HG02938 (cell line): ENCODE results near the gene STAU1.
"Not testable (repeated sequence)": the region's sequence is repeated elsewhere in the genome, so short reads cannot be mapped to it uniquely, and the experiment has no call there.

Experiments used
- ATAC-seq: cut with Tn5 transposase; IDR thresholded peaks from one replicate; pipeline ENCODE4 v1.9.1; 2021; ENCODE audit warnings: mild to moderate bottlenecking, moderate library complexity; ENCODE audit not compliant: unreplicated experiment

Gene STAU1

DNA sequence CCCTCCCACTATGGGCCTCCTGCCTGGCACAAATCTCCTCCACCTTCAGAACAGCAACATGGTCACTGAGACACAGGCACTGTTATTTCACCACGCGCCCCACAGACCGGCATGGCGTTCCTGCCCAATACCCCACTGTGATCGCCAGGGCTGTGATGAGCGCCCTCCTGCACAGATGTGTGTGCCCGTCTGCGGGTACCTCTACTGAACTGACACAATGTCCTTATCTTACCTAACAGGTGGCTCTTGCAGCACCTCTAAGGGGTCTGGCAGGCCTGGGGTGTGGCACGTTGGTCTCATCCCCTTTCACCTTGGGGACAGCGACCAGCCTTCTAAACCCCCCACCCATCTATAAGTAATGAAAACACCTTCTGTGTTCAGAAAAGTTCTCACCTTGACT lies 64.2 kb downstream of the STAU1 start:
- ATAC-seq = no peak

DNA sequence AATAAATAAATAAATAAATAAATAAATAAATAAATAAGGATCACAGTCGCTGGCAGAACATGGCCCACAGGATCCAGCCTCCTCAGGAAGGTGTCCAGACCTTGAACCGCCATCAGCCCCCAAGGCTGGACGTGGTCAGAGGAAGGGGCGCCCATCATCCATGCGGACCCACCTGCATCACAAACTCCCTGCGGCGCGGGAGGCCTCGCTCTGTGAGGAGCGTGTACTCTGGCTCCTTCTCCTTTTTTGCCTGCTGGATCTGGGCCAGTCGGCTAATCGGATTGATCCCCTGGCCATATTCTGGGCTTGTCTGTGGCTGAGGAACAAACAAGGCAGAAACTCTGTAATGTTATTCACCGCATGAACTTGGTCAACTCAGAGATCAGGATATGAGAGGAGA lies 65.2 kb downstream of the STAU1 start:
- no peak for ATAC-seq

DNA sequence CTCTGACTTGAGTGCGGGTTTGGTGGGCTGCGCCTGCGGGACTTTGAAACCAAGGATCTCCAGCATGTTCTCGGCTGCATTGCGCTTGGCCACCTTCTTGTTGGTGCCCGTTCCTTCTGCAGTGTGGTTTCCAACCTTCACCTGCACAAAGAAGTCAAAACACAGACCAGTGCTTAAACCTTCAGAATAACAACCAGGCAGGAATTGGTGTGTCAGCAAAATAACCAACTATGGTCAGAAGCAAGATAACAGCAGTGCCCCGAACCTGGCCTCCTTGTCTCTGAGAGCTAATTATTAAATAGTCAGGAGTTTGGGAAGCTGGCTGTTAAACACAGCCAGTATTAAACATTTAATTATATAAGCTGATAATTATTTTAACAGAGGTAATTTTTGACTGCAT lies 68.1 kb downstream of the STAU1 start:
- no peak for ATAC-seq

DNA sequence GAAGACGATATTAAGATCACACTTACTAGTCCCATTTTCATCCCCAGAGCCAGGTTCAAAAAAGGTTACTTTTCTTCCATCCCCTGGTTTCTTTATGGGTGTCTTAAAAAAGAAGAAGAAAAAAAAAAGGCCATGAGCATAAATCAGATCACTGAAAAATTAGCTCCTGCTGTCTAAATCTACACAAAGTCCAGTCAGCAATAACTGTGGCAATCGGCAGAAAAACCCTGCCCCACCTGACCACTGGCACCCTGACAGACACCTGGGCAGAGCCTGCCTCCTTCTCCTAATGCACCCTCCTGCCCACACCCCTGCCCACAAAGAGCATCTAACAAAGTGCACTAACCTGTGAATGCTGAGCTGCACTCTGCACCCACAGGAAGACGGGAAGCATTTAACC lies 69.8 kb downstream of the STAU1 start:
- ATAC-seq = no peak

DNA sequence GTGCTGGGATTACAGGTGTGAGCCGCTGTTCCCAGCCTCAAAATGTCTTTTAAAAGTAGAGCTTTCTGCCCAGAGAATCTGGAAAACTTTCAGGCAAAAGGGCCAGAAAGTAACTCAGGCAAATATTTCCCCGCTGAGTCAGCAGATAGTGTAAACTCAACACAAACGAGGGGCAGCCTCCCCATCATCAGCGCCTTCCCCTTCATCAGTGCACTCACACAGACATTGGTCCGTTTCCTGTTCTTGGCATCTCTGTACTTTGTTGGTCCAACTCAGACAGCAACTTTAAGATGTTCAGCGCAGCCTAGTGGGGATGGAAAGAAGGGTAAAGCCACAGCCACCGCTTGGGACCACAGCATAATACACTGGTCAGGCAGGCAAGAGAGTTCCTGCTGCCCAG lies 72.6 kb downstream of the STAU1 start:
- ATAC-seq = no peak

DNA sequence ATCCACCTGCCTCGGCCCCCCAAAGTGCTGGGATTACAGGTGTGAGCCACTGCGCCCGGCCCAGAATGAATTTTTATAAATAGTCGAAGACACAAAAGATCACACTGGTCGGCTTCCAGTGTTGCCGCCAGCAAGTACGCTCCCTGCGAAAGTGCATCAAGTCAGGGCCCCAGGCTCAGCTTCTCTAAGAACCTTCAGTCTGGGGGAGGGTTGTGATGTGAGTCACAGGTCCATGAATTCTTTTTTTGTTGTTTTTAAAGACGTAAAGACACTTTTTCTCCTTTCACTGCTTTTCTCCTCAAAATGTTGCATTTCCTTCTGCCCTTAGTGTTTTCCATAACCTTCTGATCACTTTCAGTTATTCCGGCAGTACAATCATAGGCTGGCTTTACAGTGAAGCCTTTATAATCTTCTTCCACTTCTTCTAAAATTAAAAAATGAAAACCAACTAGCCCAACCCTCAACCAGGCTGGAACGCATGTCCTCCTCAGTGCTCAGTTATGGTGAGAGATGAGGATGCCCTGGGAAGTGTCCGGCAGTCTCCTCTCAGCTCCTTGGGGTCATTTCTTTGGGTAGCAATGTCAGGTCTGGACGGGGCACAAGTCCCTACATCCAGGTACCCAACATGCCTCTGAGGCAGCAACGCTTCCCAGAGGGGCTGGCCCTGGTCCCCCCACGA lies 75.4 kb downstream of the STAU1 start:
- ATAC-seq = no peak

DNA sequence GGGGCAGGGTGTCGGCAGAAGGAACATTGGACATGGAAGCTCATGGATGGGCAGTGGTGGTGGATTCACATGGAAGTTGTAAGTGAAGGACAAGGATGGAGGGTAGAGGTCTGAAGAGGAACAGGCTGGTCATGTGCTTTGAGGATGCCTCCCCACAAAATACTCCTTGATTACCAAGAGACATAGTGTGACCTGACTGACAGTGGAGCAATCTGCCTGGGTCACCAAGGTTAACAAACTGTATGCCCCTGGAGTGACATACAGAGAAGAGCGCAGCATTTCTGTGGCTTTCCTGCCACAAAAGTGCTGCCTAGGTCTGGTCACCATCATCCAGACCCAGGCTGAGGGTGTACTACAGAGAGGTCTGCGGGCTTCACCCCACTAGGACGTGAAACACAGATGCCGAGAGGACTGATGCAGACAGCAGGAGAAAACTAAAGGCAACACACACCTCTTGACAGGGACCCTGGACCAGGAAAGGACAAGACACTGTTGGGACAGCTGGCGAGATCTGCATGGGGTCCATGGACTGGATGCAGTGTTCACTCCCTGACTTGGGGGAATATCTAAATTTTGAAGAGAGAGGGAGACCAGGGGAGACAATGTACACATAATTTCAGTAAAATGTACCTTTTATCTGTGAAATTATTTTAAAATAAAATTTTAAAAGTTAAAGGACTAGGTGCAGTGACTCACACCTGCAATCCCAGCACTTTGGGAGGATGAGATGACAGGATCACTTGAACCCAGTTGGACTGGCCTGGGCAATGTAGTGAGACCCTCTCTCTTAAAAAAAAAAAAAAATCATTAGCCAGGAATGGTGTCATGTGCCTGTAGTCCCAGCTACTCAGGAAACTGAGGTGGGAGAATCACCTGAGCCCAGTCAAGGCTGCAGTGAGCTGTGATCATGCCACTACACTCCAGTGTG lies 77.1 kb downstream of the STAU1 start:
- no peak for ATAC-seq

DNA sequence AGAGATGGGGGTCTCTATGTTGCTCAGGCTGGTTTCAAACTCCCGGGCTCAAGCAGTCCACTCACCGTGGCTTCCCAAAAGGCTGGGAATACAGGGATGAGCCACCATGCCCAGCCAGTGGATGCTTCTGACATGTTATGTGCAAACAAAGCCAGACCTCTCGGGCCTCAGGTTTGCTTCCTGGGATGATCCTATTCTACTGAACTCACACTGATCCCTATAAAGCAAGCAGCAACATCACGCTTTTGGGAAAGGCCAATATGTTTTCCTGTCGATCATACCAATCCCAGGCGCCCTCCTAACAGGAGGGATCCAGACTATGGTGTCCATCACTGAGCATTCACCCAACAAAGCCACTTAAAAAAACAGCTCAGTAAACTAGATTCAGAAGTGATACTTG lies 81.8 kb downstream of the STAU1 start:
- no peak for ATAC-seq

DNA sequence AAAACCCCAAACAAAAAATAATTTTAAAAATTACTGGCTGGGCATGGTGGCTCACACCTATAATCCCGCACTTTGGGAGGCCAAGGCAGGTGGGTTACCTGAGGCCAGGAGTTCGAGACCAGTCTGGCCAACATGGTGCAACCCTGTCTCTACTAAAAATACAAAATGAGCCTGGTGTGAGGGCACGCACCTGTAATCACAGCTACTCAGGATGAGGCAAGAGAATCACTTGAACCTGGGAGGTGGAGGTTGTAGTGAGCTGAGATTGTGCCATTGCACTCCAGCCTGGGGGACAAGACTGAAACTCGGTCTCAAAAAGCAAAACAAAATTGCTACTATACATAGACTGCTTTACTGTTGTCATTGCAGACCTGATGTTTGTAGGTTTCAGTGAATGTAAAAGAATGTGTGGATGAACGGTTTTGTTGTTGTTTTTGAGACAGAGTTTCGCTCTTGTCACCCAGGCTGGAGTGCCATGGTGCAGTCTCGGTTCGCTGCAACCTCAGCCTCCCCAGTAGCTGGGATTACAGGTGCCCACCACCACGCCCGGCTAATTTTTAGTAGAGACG lies 83.1 kb downstream of the STAU1 start:
- ATAC-seq = not testable (repeated sequence)

DNA sequence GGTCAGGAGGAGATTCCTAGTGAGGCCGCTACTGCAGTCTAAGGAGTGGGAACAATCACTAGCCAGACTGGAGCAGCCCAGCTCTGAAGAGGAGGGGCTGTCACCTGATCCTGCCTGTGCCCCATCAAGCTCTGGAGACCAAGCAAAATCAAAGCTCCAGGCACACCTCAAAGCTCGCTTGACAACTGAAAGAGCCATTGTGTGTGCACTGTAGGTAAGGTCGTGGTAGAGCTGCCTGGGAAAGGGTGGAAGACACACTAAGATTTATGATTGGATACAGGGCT lies 83.8 kb downstream of the STAU1 start:
- ATAC-seq = no peak

DNA sequence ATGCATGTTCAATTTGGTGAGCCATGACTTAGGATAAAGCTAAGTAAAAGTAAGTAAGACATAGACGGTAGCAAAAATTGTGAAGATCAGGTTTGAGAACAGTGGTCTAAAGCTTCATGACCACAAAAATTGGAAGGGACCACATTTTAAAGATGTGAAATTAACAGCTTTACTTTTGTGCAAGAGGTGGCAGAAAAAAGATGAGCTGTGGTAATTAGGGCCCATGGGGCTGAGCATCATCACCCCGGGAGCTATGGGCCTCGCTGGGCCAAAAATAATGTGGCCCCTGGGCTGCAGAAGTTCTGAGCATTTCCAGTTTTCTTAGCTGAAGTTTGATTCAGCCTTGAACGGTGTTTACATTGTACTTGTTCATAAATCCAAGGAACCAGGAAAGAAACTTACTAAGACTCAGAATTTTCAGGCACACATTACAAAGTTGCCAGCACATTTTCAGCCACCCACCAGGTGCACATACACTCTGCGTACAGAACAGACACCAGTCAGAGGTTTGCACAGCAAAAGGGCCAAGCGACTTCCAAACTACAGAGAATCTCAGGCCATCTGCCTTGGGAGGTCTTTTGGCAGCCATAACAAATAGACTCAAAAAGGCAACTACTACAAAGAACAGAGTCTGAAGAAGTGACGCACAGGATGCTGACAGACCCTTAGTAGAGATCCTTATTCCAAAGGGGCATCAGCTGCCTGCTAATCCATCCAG lies 84.3 kb downstream of the STAU1 start:
- ATAC-seq = no peak

DNA sequence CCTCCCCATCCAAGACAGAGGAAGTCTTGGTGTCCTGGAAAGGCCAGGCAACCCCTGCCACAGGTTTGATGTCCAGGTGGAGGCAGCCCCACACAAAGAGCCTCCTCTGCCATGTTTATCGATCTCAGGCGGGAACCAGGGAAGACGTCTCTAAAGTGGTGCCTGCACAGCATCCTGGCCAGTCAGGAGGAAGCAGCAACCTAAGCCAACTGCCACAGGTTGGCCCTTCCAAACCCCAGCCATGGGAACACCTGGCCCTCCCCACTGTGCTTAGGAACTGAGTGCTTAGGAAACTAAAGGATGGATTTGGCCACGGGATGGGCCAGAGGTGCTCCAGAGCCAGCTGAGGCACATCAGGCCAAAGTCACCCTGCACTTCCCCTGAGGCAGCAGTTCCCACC lies 85.1 kb downstream of the STAU1 start:
- ATAC-seq = no peak

DNA sequence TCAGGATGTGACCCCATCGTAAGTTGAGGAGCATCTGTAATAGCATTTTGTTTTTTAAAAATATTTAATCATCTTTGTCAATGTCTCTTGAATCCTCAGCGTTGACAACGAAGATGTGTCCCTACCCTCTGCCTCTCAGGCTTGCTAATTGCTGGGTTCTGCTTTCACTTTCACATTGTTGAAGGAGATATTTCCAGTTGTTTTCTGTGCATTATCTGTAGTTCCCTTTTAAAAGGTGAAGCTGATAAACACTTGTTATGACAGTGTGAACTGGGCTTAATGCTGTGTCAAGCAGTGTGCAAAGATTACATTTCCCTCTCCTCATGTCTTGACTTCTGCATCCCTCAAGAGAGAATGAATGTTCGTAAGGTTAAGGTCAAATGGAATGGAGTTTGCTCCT lies 87.2 kb downstream of the STAU1 start:
- no peak for ATAC-seq

DNA sequence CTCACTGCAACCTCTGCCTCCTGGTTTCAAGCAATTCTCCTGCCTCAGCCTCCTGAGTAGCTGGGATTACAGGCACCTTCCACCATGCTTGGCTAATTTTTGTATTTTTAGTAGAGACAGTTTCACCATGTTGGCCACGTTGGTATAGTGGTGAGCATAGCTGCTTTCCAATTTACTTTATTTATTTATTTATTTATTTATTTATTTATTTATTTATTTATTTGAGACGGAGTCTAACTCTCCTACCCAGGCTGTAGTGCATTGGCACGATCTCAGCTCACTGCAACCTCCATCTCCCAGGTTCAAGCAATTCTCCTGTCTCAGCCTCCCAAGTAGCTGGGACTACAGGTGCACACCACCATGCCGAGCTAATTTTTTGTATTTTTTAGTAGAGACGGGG lies 87.8 kb downstream of the STAU1 start:
- not testable (repeated sequence) for ATAC-seq

DNA sequence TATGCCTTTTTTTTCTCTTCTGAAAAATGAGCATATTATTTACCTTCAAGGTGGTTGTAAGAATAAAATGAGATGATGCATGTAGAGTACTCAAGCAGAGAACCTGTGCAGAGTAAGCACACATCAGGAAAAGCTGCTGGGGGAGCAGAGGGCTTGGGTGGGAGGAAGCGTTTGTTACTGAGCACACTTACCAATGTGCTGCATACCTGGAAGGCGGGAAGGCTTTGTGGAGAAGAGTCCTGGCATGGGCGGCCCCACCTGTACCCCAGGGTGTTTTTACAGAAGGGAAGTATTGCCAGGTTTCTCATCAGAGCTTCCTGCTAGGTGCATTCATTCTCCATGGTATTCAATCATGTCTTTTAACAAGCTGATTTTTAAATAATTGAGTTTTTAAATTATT lies 89.1 kb downstream of the STAU1 start:
- ATAC-seq = no peak

DNA sequence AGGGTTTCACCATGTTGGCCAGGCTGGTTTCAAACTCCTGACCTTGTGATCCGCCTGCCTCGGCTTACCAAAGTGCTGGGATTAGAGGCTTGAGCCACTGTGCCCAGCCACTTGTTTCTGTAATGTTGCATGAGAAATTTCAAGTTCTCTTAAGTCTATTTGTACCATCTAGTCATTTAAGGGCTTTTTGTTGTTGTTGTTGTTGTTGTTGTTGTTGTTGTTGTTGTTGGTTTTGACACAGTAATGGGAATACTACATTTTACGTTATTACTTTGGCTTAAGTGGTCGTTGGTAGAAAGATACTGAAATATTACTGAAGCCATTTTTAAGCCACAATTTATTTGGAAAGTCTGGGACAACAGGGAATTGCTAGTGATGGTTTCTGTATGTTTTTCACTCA lies 90.0 kb downstream of the STAU1 start:
- ATAC-seq = no peak

DNA sequence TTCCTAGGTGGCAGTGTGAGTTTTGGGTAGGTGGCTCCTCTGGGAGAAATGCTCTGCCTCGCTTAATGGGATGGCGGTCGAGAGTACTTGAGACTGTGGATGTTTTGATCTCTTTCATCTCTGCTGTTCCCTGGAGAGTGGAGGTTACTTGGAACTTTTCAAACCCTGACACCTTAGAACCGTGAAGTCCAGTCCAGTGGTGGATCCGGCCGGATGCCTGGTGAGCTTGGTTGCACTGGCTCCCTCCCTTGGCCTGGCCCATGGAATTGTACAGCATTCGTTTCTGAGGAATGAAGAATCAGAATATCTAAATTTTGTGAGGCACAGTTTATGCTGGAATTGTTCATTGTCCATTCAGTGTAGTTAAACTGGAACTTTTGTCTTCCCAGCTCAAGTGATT lies 91.0 kb downstream of the STAU1 start:
- no peak for ATAC-seq

DNA sequence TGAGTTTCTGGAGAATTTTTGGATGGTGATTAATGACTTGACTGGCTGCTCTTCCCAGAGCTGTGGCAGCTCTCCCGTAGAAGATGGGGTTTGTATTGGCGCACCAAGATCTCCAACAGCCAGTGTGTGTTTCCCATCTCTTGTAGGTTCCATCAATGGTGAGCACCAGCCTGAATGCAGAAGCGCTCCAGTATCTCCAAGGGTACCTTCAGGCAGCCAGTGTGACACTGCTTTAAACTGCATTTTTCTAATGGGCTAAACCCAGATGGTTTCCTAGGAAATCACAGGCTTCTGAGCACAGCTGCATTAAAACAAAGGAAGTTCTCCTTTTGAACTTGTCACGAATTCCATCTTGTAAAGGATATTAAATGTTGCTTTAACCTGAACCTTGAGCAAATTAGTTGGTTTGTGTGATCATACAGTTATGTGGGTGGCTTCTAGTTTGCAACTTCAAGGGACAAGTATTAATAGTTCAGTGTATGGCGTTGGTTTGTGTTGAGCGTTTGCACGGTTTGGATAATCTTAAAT lies 91.9 kb downstream of the STAU1 start:
- ATAC-seq = no peak

DNA sequence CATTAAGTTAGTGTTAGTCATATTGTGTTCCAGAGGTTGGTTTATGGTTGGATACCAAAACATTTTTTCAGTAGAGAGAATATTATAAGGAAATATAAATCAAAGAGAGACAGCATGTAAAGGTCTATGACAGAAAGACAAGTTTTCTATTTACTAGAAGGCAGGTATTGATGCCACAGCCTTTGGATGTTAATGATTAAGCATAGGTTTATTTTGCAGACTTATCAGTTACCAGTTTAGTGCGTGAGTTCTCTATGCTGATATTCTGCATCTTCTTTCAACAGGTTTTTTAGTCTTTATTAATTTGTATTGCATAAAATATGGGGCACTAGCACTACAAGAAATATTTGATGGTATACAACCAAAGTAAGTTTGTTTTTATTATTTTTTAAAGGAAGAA lies 96.4 kb downstream of the STAU1 start:
- no peak for ATAC-seq

DNA sequence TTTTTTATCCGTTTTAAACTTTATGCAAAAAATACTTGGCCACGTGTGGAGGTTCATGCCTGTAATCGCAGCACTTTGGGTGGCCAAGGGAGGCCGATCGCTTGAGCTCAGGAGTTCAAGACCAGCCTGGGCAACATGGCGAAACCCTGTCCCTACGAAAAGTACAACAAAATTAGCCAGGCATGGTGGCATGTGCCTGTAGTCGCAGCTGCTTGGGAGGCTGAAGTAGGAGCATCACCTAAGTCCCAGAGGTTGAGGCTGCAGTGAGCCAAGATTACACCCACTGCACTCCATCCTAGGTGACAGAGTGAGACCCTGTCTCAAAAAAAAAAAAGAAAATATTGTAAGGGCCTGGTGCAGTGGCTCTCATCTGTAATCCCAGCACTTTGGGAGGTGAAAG lies 97.0 kb downstream of the STAU1 start:
- ATAC-seq = no peak

DNA sequence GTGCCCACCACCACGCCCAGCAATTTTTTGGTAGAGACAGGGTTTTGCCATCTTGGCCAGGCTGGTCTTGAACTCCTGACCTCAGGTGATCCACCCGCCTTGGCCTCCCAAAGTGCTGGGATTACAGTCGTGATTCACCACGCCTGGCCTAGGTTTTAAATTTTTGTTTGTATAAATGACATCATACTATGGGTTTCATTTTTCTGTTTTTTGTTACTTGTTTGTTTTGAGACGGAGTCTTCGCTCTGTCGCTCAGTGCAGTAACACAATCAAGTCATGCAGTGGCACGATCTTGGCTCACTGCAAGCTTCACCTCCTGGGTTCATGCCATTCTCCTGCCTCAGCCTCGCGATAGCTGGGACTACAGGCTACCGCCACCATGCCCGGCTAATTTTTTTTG lies 105.8 kb downstream of the STAU1 start:
- not testable (repeated sequence) for ATAC-seq
